Epithelial cell of prostate (primary cell): ENCODE results near the gene CACNA1H.
"Not testable (repeated sequence)": the region's sequence is repeated elsewhere in the genome, so short reads cannot be mapped to it uniquely, and the experiment has no call there.

ENCODE experiments used
- DNase-seq: peaks from one replicate; pipeline ENCODE4 v3.0.0-alpha.2; 2011; ENCODE audit warnings: low read depth, low spot score
- H3K27ac ChIP-seq: fragments of 450-650 bp; 2 replicates; pipeline ENCODE4 v1.5.1; 2017; ENCODE audit warnings: mild to moderate bottlenecking

CACNA1H gene

GRCh38 chr16:1259760-1260068 lies 106.8 kb downstream of the CACNA1H start:
- H3K27ac ChIP-seq: no peak overlapping the region
- DNase-seq: no peak

- no peak overlapping the region for H3K27ac ChIP-seq
Observed at GRCh38 chr16:1260101-1260680, 107.3 kb downstream of the CACNA1H start.

GRCh38 chr16:1261131-1261892 lies 108.4 kb downstream of the CACNA1H start:
- no peak overlapping the region for H3K27ac ChIP-seq

More at GRCh38 chr16:1260101-1260680, 107.3 kb downstream of the CACNA1H start:
- DNase-seq: no peak

GRCh38 chr16:1262210-1262845 lies 109.4 kb downstream of the CACNA1H start:
- DNase-seq: no peak
- no peak overlapping the region for H3K27ac ChIP-seq

More at GRCh38 chr16:1261131-1261892, 108.4 kb downstream of the CACNA1H start:
- no peak for DNase-seq

GRCh38 chr16:1262846-1263221 lies 109.9 kb downstream of the CACNA1H start:
- DNase-seq: no peak
- no peak overlapping the region for H3K27ac ChIP-seq

GRCh38 chr16:1263591-1264344 lies 110.9 kb downstream of the CACNA1H start:
- H3K27ac ChIP-seq: no peak overlapping the region
- DNase-seq: no peak

- no peak for DNase-seq
- no peak overlapping the region for H3K27ac ChIP-seq
Observed at GRCh38 chr16:1264345-1265089, 111.6 kb downstream of the CACNA1H start.

- no peak for DNase-seq
- H3K27ac ChIP-seq: no peak overlapping the region
Observed at GRCh38 chr16:1265090-1265630, 112.3 kb downstream of the CACNA1H start.

- H3K27ac ChIP-seq: no peak overlapping the region
- no peak for DNase-seq
Observed at GRCh38 chr16:1265826-1266225, 112.9 kb downstream of the CACNA1H start.

- DNase-seq, H3K27ac ChIP-seq: not testable (repeated sequence)
Observed at GRCh38 chr16:1269418-1269817, 116.5 kb downstream of the CACNA1H start.

GRCh38 chr16:1271380-1271723 lies 118.4 kb downstream of the CACNA1H start:
- no peak for DNase-seq
- no peak overlapping the region for H3K27ac ChIP-seq
